ENCODE data around the gene NKX1-2. TPM values are rescaled to one million over a fixed set of nuclear protein-coding genes. Genes with fewer than 3 reads are reported as not detected.
A peak's percentile ranks its signal among the peaks of the same experiment; 100 is the strongest.

NKX1-2 gene
- total RNA-seq, 2 experiments from 2014 or later = not detected

GRCh38 chr10:124417895-124418725 lies 31.7 kb downstream of the NKX1-2 start:
- no peaks in the 10 kb centered on the region for H3K36me3 ChIP-seq (ENCODE audit: insufficient read depth, low read length)
- H3K9me3 ChIP-seq (ENCODE audit: low read length) = no peaks in the 10 kb centered on the region
- H3K9me2 ChIP-seq (ENCODE audit: insufficient read depth, low read length) = no peaks in the 10 kb centered on the region
- H3K79me2 ChIP-seq (ENCODE audit: insufficient read depth, low read depth, low read length) = no peaks in the 10 kb centered on the region
- CTCF ChIA-PET (ENCODE audit: unreplicated experiment) = no interaction called here
- H3K4me3 ChIP-seq (ENCODE audit: low read depth, low read length, poor library complexity, severe bottlenecking) = peak overlapping the region; percentile 71
- intact Hi-C loops (cut with micrococcal nuclease; ENCODE audit: unreplicated experiment) = loop anchor here (2.0 kb wide), 1 partner anchor 319 kb away; no protein-coding TSS in a partner anchor
- TF ChIP-seq EZH2phosphoT487 (IDR thresholded peaks at IDR 0.05; ENCODE audit: borderline replicate concordance, low read depth, low read length) = no peak
- TF ChIP-seq, protein P1, sequence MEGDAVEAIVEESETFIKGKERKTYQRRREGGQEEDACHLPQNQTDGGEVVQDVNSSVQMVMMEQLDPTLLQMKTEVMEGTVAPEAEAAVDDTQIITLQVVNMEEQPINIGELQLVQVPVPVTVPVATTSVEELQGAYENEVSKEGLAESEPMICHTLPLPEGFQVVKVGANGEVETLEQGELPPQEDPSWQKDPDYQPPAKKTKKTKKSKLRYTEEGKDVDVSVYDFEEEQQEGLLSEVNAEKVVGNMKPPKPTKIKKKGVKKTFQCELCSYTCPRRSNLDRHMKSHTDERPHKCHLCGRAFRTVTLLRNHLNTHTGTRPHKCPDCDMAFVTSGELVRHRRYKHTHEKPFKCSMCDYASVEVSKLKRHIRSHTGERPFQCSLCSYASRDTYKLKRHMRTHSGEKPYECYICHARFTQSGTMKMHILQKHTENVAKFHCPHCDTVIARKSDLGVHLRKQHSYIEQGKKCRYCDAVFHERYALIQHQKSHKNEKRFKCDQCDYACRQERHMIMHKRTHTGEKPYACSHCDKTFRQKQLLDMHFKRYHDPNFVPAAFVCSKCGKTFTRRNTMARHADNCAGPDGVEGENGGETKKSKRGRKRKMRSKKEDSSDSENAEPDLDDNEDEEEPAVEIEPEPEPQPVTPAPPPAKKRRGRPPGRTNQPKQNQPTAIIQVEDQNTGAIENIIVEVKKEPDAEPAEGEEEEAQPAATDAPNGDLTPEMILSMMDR (conservative IDR thresholded peaks at IDR 0.05; ENCODE audit: low read length) = 0 out of 2 replicates have a peak, but pooled peaks have one; percentile 35
- peak overlapping the region; percentile 69 for H2AFZ ChIP-seq (ENCODE audit: low read length)
- H4K20me1 ChIP-seq (ENCODE audit: insufficient read depth, low read length) = 0 out of 2 replicates have a peak, but pooled peaks cover 3% of the 10 kb centered on the region
- POLR2A ChIA-PET = interaction anchor here (1.0 to 1.3 kb wide), 2 partner anchors 56 to 127 kb away, joined by 3 read pairs; no protein-coding TSS in a partner anchor
- DNase-seq (ENCODE audit: low spot score) = peak; percentile 35
- BruUV-seq (replicated peaks) = no TSS peak
- H3K4me2 ChIP-seq (ENCODE audit: low read length) = peak overlapping the region; percentile 87
- H3K4me1 ChIP-seq (ENCODE audit: insufficient read depth, low read length, poor library complexity, severe bottlenecking) = peaks cover 6% of the 10 kb centered on the region
- H3K27ac ChIP-seq (ENCODE audit: low read depth, low read length, poor library complexity, severe bottlenecking) = no peak overlapping the region

DNA sequence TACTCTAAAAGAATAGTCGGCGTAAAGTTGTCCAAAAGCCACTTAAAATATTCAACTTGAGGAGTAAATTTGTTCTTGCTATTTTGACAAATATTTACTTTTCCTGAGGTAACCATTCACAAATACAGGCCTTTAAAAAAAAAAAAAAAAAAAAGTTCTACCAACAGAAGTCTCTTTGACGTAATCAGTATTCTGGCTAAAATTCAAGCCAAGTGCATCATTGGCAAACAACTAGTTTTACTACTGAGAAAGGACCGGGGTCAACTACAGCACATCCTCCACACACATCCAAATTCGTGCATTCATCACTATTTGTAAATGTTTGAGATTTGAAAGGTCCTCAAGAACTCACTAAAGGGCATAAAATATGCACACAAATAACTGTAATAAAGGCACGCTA lies 33.1 kb downstream of the NKX1-2 start:
- BruUV-seq (replicated peaks) = no TSS peak
- no peak for DNase-seq (ENCODE audit: low spot score)
- Histone ChIP-seq H3K4me2 (ENCODE audit: low read length) (no peak overlapping the region), H3K4me1 (ENCODE audit: insufficient read depth, low read length, poor library complexity, severe bottlenecking) (peaks cover 6% of the 10 kb centered on the region), H2AFZ (ENCODE audit: low read length) (no peak overlapping the region), H3K9me3 (ENCODE audit: low read length) (no peaks in the 10 kb centered on the region), H3K9me2 (ENCODE audit: insufficient read depth, low read length) (no peaks in the 10 kb centered on the region), H4K20me1 (ENCODE audit: insufficient read depth, low read length) (0 out of 2 replicates have a peak, but pooled peaks cover 3% of the 10 kb centered on the region), H3K4me3 (ENCODE audit: low read depth, low read length, poor library complexity, severe bottlenecking) (no peak overlapping the region), H3K79me2 (ENCODE audit: insufficient read depth, low read depth, low read length) (no peaks in the 10 kb centered on the region), H3K36me3 (ENCODE audit: insufficient read depth, low read length) (no peaks in the 10 kb centered on the region), H3K27ac (ENCODE audit: low read depth, low read length, poor library complexity, severe bottlenecking) (no peak overlapping the region)
- CTCF ChIA-PET (ENCODE audit: unreplicated experiment) = no interaction called here
- TF ChIP-seq EZH2phosphoT487 (IDR thresholded peaks at IDR 0.05; ENCODE audit: borderline replicate concordance, low read depth, low read length) = no peak
- TF ChIP-seq, protein P1 (conservative IDR thresholded peaks at IDR 0.05; ENCODE audit: low read length) = no peak
- POLR2A ChIA-PET = interaction anchor here (0.5 to 1.0 kb wide), 3 partner anchors 19 to 59 kb away, joined by 3 read pairs; no protein-coding TSS in a partner anchor
- intact Hi-C loops (cut with micrococcal nuclease; ENCODE audit: unreplicated experiment) = no loop called here

All from OCI-LY7 (cell line).